Esophagus muscularis mucosa (tissue), 3 donors: Measurements from ENCODE around the gene HMGN3.

Source experiments
- POLR2A ChIP-seq: fragments of 450-650 bp; IDR thresholded peaks from one replicate; pipeline ENCODE4 v1.6.1; 2017; ENCODE audit warnings: antibody characterized with exemption, moderate library complexity, mild to moderate bottlenecking, low read depth
- POLR2AphosphoS5 ChIP-seq, 2 donors: sonication (generic); formaldehyde crosslinking; IDR thresholded peaks; one replicate each; pipeline ENCODE4 v1.6.1; 2017; ENCODE audit warnings: antibody characterized with exemption in 2 of 2
- TF ChIP-seq, protein P1 (sequence below), 3 experiments: fragments of 200-600 bp in 2 of 3; fragments of 450-650 bp in 1 of 3; sonication (generic) in 2 of 3; IDR thresholded peaks; one replicate each; pipeline ENCODE4 v1.5.1; 2017 to 2019; ENCODE audit warnings: antibody characterized with exemption in 3 of 3, mild to moderate bottlenecking in 2 of 3, moderate library complexity in 1 of 3

DNA sequence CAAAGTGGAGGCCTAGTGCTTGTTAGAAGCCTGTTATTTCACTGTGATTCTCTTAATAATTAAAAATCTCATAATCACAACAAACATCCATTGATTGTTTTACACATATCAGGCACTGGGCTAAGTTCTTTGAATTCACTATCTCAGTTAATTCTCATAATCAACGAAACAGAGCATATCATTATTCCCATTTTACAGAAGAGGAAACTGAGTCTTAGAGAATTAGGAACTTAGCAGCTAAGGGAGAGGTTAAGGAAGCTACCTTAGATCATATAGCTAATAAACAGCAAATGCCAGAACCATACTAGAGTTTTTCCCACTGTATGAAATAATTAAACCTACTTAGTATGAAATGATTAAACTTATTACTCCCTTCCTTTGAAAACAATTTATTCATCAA is 7.0 kb downstream of the HMGN3 start:
- TF ChIP-seq, protein P1, sequence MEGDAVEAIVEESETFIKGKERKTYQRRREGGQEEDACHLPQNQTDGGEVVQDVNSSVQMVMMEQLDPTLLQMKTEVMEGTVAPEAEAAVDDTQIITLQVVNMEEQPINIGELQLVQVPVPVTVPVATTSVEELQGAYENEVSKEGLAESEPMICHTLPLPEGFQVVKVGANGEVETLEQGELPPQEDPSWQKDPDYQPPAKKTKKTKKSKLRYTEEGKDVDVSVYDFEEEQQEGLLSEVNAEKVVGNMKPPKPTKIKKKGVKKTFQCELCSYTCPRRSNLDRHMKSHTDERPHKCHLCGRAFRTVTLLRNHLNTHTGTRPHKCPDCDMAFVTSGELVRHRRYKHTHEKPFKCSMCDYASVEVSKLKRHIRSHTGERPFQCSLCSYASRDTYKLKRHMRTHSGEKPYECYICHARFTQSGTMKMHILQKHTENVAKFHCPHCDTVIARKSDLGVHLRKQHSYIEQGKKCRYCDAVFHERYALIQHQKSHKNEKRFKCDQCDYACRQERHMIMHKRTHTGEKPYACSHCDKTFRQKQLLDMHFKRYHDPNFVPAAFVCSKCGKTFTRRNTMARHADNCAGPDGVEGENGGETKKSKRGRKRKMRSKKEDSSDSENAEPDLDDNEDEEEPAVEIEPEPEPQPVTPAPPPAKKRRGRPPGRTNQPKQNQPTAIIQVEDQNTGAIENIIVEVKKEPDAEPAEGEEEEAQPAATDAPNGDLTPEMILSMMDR (IDR thresholded peaks at IDR 0.05): no peak
- TF ChIP-seq POLR2A (no peak), POLR2AphosphoS5 (IDR thresholded peaks at IDR 0.05) (no peak)
